Activated naive CD8-positive, alpha-beta T cell (primary cell): ENCODE data around the gene ACTL6B.
"Not testable (repeated sequence)": the region's sequence is repeated elsewhere in the genome, so short reads cannot be mapped to it uniquely, and the experiment has no call there.

Experiments
- H3K27ac Mint-ChIP-seq: one replicate; pipeline ENCODE4 v1.8.0; 2021; ENCODE audit warnings: mixed read lengths
- H3K27me3 Mint-ChIP-seq: one replicate; pipeline ENCODE4 v1.8.0; 2021; ENCODE audit warnings: mixed read lengths
- H3K36me3 Mint-ChIP-seq: one replicate; pipeline ENCODE4 v1.8.0; 2021; ENCODE audit warnings: mixed read lengths
- H3K4me1 Mint-ChIP-seq: one replicate; pipeline ENCODE4 v1.8.0; 2021; ENCODE audit warnings: low read depth, mixed read lengths
- H3K4me3 Mint-ChIP-seq: one replicate; pipeline ENCODE4 v1.8.0; 2021; ENCODE audit warnings: mild to moderate bottlenecking, mixed read lengths
- H3K9me3 Mint-ChIP-seq: one replicate; pipeline ENCODE4 v1.8.0; 2021; ENCODE audit warnings: low read depth, mixed read lengths

ACTL6B gene

DNA sequence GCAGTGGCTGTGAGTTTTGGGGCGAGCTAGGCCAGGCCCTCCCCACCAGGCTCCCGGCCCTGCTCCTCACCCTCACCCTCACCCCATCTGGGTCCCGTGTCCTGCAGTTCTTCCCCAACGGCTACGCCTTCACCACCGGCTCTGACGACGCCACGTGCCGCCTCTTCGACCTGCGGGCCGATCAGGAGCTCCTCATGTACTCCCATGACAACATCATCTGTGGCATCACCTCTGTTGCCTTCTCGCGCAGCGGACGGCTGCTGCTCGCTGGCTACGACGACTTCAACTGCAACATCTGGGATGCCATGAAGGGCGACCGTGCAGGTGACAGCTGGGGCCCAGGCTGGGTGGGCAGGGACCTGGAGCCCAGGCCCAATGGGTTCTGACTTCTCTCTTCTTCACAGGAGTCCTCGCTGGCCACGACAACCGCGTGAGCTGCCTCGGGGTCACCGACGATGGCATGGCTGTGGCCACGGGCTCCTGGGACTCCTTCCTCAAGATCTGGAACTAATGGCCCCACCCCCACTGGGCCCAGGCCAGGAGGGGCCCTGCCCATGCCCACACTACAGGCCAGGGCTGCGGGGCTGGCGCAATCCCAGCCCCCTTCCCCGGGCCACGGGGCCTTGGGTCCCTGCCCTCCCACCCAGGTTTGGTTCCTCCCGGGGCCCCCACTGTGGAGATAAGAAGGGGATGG is 22.2 kb upstream of the ACTL6B start:
- H3K27me3 Mint-ChIP-seq: no peaks in the 10 kb centered on the region
- peaks cover 33% of the 10 kb centered on the region for H3K4me1 Mint-ChIP-seq
- H3K4me3 Mint-ChIP-seq: peak overlapping the region; percentile 35
- H3K36me3 Mint-ChIP-seq: no peaks in the 10 kb centered on the region
- no peaks in the 10 kb centered on the region for H3K9me3 Mint-ChIP-seq
- H3K27ac Mint-ChIP-seq: peak overlapping the region; percentile 54

DNA sequence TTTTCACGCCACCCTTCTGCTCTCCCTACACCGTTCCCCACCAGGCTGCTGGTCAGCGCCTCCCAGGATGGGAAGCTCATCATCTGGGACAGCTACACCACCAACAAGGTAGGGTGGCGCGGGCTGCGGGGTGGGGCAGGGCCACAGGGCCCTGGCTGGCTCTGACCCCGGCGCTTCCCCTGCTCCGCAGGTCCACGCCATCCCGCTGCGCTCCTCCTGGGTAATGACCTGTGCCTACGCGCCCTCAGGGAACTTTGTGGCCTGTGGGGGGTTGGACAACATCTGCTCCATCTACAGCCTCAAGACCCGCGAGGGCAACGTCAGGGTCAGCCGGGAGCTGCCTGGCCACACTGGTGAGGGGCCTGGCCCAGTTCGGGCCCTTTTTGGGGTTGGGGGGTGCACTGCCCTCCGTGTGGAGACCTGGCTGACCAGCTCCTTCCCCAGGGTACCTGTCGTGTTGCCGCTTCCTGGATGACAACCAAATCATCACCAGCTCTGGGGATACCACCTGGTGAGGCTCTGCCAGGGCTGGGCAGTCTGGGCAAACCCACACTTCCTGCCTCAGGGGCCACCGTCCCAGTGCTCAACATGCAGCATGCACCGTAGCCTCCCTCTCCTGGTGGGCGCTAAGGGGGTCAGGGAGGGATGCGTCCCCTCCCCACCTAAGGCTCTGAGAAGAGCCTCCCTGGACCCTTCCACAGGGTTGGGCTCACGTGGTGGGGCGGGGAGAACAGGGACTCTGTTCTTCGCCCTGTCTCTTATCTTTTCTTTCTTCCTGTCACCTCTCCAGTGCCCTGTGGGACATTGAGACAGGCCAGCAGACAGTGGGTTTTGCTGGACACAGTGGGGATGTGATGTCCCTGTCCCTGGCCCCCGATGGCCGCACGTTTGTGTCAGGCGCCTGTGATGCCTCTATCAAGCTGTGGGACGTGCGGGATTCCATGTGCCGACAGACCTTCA is 21.3 kb upstream of the ACTL6B start:
- Mint-ChIP-seq H3K27me3 (no peaks in the 10 kb centered on the region), H3K27ac (peak overlapping the region; percentile 91), H3K4me3 (peak overlapping the region; percentile 77), H3K9me3 (no peaks in the 10 kb centered on the region), H3K4me1 (peaks cover 31% of the 10 kb centered on the region), H3K36me3 (no peaks in the 10 kb centered on the region)

DNA sequence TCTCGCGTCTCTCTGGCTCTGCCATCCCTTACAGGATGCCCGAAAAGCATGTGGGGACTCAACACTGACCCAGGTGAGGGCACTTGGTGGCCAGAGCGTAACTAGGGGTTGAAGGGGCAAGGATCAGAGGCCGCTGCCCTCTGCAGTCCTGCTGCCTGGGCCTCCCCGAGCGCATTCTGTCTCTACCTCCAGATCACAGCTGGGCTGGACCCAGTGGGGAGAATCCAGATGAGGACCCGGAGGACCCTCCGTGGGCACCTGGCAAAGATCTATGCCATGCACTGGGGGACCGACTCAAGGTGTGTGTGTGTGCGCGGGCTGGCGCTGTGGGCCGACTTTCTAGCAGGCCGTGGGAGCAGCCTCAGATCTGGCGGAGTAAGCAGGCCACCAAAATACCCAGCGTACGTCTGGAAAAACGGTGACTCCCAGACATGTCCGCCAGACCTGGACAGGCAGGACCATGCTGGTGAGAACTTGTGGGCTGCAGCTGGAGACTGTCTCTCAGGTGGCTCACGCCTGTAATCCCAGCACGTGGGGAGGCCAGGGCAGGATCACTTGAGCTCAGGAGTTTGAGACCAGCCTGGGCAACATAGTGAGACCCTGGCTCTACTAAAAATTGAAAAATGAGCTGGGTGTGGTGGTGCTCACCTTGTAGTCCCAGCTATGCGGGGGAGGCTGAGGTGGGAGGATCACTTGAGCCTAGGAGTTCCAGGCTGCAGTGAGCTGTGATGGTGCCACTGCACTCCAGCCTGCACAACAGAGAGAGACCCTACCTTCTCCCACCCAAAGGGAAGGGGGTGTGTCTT is 20.5 kb upstream of the ACTL6B start:
- H3K36me3 Mint-ChIP-seq: no peaks in the 10 kb centered on the region
- no peaks in the 10 kb centered on the region for H3K27me3 Mint-ChIP-seq
- H3K27ac Mint-ChIP-seq: peak overlapping the region; percentile 85
- H3K9me3 Mint-ChIP-seq: no peaks in the 10 kb centered on the region
- H3K4me3 Mint-ChIP-seq: peak overlapping the region; percentile 88
- peaks cover 30% of the 10 kb centered on the region for H3K4me1 Mint-ChIP-seq

DNA sequence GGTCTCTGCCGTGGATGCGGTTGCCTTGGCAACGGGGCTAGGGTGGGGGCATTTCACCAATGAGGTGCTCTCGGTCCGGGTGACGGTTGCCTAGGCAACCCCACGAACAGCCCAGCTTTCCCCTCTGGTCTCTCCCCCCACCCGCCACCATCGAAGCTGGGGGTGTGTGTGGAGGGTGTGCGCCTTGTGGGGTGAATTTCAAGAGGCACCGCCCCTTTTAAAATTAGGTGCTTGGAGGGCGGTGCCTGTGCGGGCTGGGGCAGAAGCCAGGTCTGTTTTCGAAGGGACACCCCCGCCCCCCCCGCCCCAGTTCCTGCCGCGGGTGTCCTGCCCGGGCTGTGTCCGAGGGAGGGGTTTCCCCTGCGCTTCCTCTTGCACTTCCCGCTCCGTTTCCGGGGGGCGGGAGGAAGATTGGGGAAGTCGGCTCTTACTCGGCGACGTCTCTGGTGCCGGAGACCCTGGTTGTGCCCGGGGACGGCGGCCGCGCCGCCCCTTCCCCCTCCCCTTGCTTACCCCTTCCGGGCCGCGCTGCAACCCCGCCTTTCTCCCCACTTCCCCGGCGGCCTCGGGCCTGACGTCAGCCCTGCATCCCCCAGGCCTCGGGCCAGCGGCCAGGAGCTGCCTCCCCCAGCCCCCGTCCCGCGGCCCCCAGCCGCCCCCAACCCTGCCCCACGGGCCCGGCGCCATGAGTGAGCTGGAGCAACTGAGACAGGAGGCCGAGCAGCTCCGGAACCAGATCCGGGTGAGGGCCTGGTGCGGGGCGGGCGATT is 19.5 kb upstream of the ACTL6B start:
- no peaks in the 10 kb centered on the region for H3K9me3 Mint-ChIP-seq
- H3K4me3 Mint-ChIP-seq: peak overlapping the region; percentile 88
- peaks cover 23% of the 10 kb centered on the region for H3K4me1 Mint-ChIP-seq
- peak overlapping the region; percentile 75 for H3K27ac Mint-ChIP-seq
- no peaks in the 10 kb centered on the region for H3K27me3 Mint-ChIP-seq
- H3K36me3 Mint-ChIP-seq: no peaks in the 10 kb centered on the region

DNA sequence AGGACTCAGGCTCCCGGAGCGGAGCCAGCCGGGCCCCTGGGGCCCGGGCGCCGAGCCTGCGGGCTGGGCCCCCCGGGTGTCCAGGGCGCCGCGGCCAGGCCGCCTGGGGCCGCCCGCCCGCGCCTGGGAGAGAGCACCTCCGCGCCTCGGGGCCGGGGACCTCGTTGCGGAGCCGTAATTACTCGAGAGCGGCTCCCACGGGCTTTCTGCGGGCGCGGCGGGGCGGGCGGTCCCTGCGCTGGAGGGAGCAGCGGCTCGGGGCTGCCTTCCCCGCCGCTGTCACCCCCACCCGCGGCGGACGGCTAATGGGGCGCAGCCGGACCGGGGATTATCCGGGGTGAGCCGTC is 18.8 kb upstream of the ACTL6B start:
- Mint-ChIP-seq H3K9me3 (no peaks in the 10 kb centered on the region), H3K36me3 (no peaks in the 10 kb centered on the region), H3K27ac (no peak overlapping the region), H3K4me3 (peak overlapping the region; percentile 94), H3K4me1 (peaks cover 19% of the 10 kb centered on the region), H3K27me3 (no peaks in the 10 kb centered on the region)

DNA sequence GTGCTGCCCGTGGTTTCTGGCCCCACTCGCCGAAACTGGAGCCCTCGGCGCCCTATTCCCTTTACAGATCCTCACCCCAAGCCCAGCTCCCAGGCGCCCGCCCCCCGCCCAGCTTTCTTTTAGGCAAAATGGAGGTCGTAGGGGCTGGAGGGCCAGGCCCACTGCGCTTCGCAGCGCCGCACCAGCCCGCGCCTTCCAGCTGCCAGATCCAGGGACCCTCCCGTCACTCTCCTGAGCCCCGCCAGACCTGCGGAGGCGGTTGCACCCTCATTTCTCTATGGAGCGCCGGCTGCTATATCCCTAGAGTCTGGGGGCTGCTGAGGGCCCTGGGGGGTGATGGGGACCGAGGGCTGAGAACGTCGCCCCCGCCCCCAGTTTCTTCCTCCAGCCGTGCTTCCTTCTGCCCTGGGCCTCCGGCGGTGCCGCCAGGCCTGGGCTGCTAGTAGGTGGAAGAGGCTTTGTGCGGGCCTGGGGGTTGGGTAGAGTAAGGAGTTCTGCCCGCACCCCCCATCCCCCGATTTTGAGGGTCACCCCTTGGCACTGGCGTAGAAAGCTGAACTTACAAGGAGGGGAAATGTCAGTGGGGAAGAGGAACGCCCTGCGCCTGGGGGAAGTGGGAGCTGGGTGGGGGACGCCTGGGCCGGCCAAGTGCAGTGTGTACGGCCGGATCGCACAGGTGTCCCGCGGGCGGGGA is 18.3 kb upstream of the ACTL6B start:
- no peaks in the 10 kb centered on the region for H3K27me3 Mint-ChIP-seq
- H3K4me1 Mint-ChIP-seq: peaks cover 17% of the 10 kb centered on the region
- H3K4me3 Mint-ChIP-seq: peak overlapping the region; percentile 94
- H3K9me3 Mint-ChIP-seq: no peaks in the 10 kb centered on the region
- H3K36me3 Mint-ChIP-seq: no peaks in the 10 kb centered on the region
- H3K27ac Mint-ChIP-seq: peak overlapping the region; percentile 84

DNA sequence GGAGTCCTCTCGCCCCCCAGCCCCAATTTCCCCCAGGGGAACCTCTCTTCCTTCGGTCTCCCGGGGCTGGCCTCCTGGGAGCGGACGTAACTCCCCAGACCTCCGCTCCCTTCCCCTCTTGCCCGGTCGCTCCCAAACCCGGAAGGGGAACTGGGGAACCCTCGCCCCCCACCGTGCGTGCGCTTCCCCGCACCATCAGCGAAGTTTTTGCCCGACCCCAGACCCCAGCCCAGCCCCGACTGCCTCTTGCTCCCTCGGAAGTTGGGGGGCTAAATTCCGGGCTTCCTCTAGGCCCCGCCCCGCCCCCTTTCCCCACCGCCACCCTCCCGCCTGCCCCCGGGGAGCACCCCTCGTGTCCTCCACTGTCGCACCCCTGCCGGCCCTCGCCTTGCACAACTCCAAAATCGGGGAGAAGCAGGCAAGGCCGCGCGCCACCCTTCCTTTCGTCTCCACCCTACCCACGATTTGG is 17.7 kb upstream of the ACTL6B start:
- Mint-ChIP-seq H3K27ac (peak overlapping the region; percentile 84), H3K4me3 (peak overlapping the region; percentile 94)

DNA sequence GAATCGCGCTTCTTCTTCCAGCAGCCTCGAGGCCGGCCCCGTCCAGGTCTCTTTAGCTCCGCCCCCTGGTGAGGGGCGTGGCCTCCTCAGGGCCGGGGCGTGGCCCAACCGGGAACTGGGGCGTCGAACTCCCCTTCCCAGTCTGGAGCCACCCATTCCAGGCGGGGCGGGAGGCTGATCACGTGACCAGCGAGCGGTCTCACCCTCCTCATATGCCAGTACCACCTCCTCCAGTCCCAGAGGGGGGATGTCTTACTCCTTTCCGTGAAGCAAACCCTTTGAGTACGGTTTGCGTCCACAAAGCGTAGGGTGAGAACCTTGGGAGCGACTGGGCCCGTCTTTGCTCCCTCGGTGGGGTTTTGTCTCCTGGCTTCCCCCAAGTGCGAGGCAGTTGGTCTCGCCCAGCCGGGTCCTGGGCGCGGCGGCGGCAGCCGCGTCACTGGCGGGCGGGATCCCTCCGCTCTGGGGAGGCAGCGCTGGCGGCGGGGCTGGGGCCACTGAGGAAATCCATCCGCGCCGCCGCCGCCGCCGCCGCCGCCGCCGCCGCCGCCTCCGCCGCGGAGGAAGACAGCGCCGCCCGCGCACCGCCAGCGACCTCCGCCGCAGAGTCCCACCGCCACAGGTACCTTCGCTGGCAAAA is 17.2 kb upstream of the ACTL6B start, which contains the start of gene GNB2:
Gene GNB2, plus strand, starts transcription at position 439 of the 640 bp plus-strand sequence. CDS start 2,526 bp downstream, outside the sequence.
- peaks cover 15% of the 10 kb centered on the region for H3K4me1 Mint-ChIP-seq
- no peaks in the 10 kb centered on the region for H3K27me3 Mint-ChIP-seq
- no peaks in the 10 kb centered on the region for H3K36me3 Mint-ChIP-seq
- H3K4me3 Mint-ChIP-seq: peak within 1 kb of the TSS; percentile 94
- H3K27ac Mint-ChIP-seq: peak within 1 kb of the TSS; percentile 93
- no peaks in the 10 kb centered on the region for H3K9me3 Mint-ChIP-seq

More for the DNA sequence above, 17.7 kb upstream of the ACTL6B start:
- H3K9me3 Mint-ChIP-seq: no peaks in the 10 kb centered on the region
- no peaks in the 10 kb centered on the region for H3K27me3 Mint-ChIP-seq
- peaks cover 15% of the 10 kb centered on the region for H3K4me1 Mint-ChIP-seq
- no peaks in the 10 kb centered on the region for H3K36me3 Mint-ChIP-seq

DNA sequence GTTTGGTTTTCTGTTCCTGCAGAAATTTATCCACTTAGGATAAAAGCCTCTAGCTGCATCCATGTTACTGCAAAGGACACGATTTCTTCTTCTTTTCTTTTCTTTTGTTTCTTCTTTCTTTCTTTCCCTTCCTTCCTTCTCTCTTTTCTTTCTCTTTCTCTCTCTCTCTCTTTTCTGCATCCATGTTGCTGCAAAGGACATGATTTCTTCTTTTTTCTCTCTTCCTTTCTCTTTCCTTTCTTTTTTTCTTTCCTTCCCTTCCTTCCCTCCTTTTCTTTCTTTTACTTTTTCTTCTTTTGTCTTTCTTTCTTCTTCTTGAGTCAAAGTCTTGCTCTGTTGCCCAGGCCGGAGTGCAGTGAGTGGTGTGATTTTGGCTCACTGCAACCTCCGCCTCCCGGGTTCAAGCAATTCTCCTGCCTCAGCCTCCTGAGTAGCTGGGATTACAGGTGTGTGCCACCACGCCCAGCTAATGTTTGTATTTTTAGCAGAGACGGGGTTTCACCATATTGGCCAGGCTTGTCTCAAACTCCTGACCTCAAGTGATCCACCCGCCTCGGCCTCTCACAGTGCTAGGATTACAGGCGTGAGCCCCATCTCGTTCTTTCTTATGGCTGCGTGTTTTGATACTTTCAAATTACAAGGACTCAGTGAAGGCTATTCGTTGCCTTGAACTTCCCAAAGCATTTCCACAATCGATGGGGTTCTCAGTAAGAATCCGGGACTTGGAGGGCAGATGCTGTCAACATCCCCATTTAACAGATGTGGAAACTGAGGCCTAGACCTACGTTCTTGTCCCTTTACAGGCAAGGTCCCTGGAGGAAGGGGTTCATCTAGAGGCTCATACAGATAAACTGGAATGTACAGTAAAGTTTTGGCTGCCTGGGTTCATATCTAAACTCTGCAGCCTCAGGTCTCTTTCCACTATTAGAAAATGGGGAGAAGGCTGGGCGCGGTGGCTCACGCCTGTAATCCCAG is 15.4 kb upstream of the ACTL6B start:
- no peak overlapping the region for H3K4me3 Mint-ChIP-seq

DNA sequence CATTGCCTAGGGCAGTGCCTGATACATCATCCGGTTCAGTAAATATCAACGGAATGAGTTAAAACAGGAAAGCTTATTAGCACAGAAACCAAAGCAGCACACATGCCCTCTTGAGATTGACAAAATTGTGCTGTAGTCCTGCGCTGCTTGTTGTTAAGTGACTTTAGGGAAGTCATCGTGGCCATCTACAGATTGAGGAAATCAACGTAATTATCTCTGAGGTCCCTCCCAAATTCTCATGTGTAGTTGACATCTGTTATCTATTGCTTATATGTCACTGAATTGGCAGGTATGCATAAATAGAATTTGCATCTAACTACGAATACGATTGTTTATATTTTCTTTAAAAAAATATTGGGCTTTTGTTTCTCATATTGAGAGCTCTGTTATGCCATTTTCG is 13.8 kb upstream of the ACTL6B start:
- no peaks in the 10 kb centered on the region for H3K9me3 Mint-ChIP-seq
- no peaks in the 10 kb centered on the region for H3K36me3 Mint-ChIP-seq
- H3K4me3 Mint-ChIP-seq: no peak overlapping the region
- H3K4me1 Mint-ChIP-seq: peaks cover 1% of the 10 kb centered on the region
- H3K27ac Mint-ChIP-seq: no peak overlapping the region
- H3K27me3 Mint-ChIP-seq: no peaks in the 10 kb centered on the region

More for the DNA sequence above, 15.4 kb upstream of the ACTL6B start:
- Mint-ChIP-seq H3K27me3 (no peaks in the 10 kb centered on the region), H3K4me1 (peaks cover 5% of the 10 kb centered on the region), H3K36me3 (no peaks in the 10 kb centered on the region), H3K9me3 (no peaks in the 10 kb centered on the region), H3K27ac (no peak overlapping the region)

DNA sequence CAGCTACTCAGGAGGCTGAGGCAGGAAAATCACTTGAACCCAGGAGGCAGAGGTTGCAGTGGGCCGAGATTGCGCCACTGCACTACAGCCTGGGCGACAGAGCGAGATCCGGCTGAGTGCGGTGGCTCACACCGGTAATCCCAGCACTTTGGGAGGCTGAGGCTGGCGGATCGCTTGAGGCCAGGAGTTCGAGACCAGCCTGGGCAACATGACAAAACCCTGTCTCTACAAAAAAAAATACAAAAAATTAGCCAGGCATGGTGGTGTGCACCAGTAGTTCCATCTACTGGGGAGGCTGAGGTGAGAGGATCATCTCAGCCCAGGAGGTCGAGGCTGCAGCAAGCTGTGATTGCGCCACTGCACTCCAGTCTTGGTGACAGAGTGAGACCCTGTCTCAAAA is 12.9 kb upstream of the ACTL6B start:
- not testable (repeated sequence) for H3K27ac Mint-ChIP-seq, H3K9me3 Mint-ChIP-seq, H3K27me3 Mint-ChIP-seq, H3K36me3 Mint-ChIP-seq, H3K4me3 Mint-ChIP-seq, H3K4me1 Mint-ChIP-seq

DNA sequence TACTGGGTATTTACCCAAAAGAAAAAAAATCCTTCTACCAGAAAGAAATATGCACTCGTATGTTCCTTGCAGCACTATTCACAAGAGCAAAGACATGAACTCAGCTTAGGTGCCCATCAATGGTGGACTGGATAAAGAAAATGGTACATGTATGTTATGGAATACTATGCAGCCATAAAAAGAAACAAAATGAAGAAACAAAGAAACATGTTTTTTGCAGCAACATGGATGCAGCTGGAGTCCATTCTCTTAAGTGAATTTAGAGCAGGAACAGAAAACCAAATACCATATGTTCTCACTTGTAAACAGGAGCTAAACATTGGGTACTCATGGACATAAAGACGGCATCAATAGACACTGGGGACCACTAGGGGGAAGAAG is 11.8 kb upstream of the ACTL6B start:
- H3K4me1 Mint-ChIP-seq: peaks cover 1% of the 10 kb centered on the region
- no peaks in the 10 kb centered on the region for H3K9me3 Mint-ChIP-seq
- no peaks in the 10 kb centered on the region for H3K36me3 Mint-ChIP-seq
- H3K27ac Mint-ChIP-seq: no peak overlapping the region
- H3K4me3 Mint-ChIP-seq: no peak overlapping the region
- no peaks in the 10 kb centered on the region for H3K27me3 Mint-ChIP-seq
